Measurements from ENCODE around the gene RNF225. TPM values are rescaled to one million over a fixed set of nuclear protein-coding genes. Genes with fewer than 3 reads are reported as not detected.

The RNF225 gene
- total and polyA plus RNA-seq, 4 donors: not detected

- no peak for DNase-seq
- Histone ChIP-seq H3K4me3 (ENCODE audit: low read length in 2 of 2) (no peak overlapping the region), H3K36me3 (ENCODE audit: control insufficient read depth in 1 of 2, insufficient read depth in 2 of 2, low read length in 1 of 2) (peaks cover 3 to 16% of the 10 kb centered on the region in 2 donors), H3K4me1 (ENCODE audit: control insufficient read depth in 1 of 2, insufficient read depth in 2 of 2, low read length in 2 of 2) (no peaks in the 10 kb centered on the region), H3K27ac (ENCODE audit: low read depth in 1 of 2, low read length in 2 of 2) (no peak overlapping the region), H3K27me3 (ENCODE audit: control insufficient read depth in 1 of 2, insufficient read depth in 2 of 2, low read length in 1 of 2) (no peaks in the 10 kb centered on the region), H3K9me3 (ENCODE audit: control insufficient read depth, low read length) (no peaks in the 10 kb centered on the region)
- intact Hi-C loops (cut with DNase I): no loop called here
- no peak for ATAC-seq (ENCODE audit: low FRiP score)
- WGBS, 2 donors: 85 to 87% methylated on average over 4 of the region's 4 CpGs
Observed at GRCh38 chr19:58393725-58394033, 1.8 kb upstream of the RNF225 start.

DNA sequence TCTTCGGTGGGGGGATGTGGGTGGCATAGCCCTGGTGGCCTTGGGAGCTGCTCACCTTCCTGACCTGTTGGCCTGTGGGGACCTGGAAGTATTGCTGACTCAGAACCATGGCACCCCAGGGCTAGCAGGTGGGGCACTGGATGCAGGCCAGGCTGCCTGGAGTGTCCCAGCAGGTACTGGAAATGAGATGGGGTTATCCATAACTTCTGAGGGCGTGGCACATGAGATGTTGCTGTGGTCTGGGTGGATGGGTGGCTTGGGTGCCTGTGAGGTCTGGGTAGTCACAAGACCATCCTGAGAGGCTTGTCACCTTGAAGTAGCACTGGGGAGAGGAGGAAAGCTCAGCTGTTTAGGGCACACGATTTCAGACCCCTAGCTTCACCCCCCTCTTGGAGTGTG lies 636 bp upstream of the RNF225 start:
- no peak overlapping the region for H3K27ac ChIP-seq (ENCODE audit: low read depth in 1 of 2, low read length in 2 of 2)
- 68 to 72% methylated on average over 3 of the region's 3 CpGs for WGBS, 2 donors
- H3K9me3 ChIP-seq (ENCODE audit: control insufficient read depth, low read length): no peaks in the 10 kb centered on the region
- H3K4me1 ChIP-seq (ENCODE audit: control insufficient read depth in 1 of 2, insufficient read depth in 2 of 2, low read length in 2 of 2): no peaks in the 10 kb centered on the region
- no peak overlapping the region for H3K4me3 ChIP-seq (ENCODE audit: low read length in 2 of 2)
- no peaks in the 10 kb centered on the region for H3K27me3 ChIP-seq (ENCODE audit: control insufficient read depth in 1 of 2, insufficient read depth in 2 of 2, low read length in 1 of 2)
- H3K36me3 ChIP-seq (ENCODE audit: control insufficient read depth in 1 of 2, insufficient read depth in 2 of 2, low read length in 1 of 2): peaks cover 3 to 16% of the 10 kb centered on the region in 2 donors
- ATAC-seq (ENCODE audit: low FRiP score): no peak
- intact Hi-C loops (cut with DNase I): no loop called here
- DNase-seq: peak in 1 of 2 donors; percentile 30

GRCh38 chr19:58395979-58396627 lies 647 bp downstream of the RNF225 start:
- Histone ChIP-seq H3K27ac (ENCODE audit: low read depth in 1 of 2, low read length in 2 of 2) (no peak overlapping the region), H3K4me3 (ENCODE audit: low read length in 2 of 2) (no peak overlapping the region), H3K4me1 (ENCODE audit: control insufficient read depth in 1 of 2, insufficient read depth in 2 of 2, low read length in 2 of 2) (no peaks in the 10 kb centered on the region), H3K9me3 (ENCODE audit: control insufficient read depth, low read length) (no peaks in the 10 kb centered on the region), H3K27me3 (ENCODE audit: control insufficient read depth in 1 of 2, insufficient read depth in 2 of 2, low read length in 1 of 2) (no peaks in the 10 kb centered on the region), H3K36me3 (ENCODE audit: control insufficient read depth in 1 of 2, insufficient read depth in 2 of 2, low read length in 1 of 2) (peaks cover 3 to 16% of the 10 kb centered on the region in 2 donors)
- intact Hi-C loops (cut with DNase I): no loop called here
- DNase-seq (peak in 1 of 2 donors; percentile 44), ATAC-seq (ENCODE audit: low FRiP score) (no peak)
- 2% methylated on average over 51 to 75 of the region's 75 CpGs for WGBS, 2 donors

GRCh38 chr19:58396691-58397532 lies 1.5 kb downstream of the RNF225 start:
- 29 to 32% methylated on average over 52 to 58 of the region's 58 CpGs for WGBS, 2 donors
- Histone ChIP-seq H3K27me3 (ENCODE audit: control insufficient read depth in 1 of 2, insufficient read depth in 2 of 2, low read length in 1 of 2) (no peaks in the 10 kb centered on the region), H3K9me3 (ENCODE audit: control insufficient read depth, low read length) (no peaks in the 10 kb centered on the region), H3K36me3 (ENCODE audit: control insufficient read depth in 1 of 2, insufficient read depth in 2 of 2, low read length in 1 of 2) (peaks cover 3 to 16% of the 10 kb centered on the region in 2 donors), H3K4me1 (ENCODE audit: control insufficient read depth in 1 of 2, insufficient read depth in 2 of 2, low read length in 2 of 2) (no peaks in the 10 kb centered on the region), H3K27ac (ENCODE audit: low read depth in 1 of 2, low read length in 2 of 2) (no peak overlapping the region), H3K4me3 (ENCODE audit: low read length in 2 of 2) (no peak overlapping the region)
- ATAC-seq (ENCODE audit: low FRiP score): no peak
- peak in 1 of 2 donors; percentile 38 for DNase-seq
- intact Hi-C loops (cut with DNase I): no loop called here

- no peak for ATAC-seq (ENCODE audit: low FRiP score)
- peaks cover 3 to 16% of the 10 kb centered on the region in 2 donors for H3K36me3 ChIP-seq (ENCODE audit: control insufficient read depth in 1 of 2, insufficient read depth in 2 of 2, low read length in 1 of 2)
- H3K4me1 ChIP-seq (ENCODE audit: control insufficient read depth in 1 of 2, insufficient read depth in 2 of 2, low read length in 2 of 2): no peaks in the 10 kb centered on the region
- H3K4me3 ChIP-seq (ENCODE audit: low read length in 2 of 2): no peak overlapping the region
- 68% methylated on average over 7 of the region's 7 CpGs for WGBS, 2 donors
- no peak overlapping the region for H3K27ac ChIP-seq (ENCODE audit: low read depth in 1 of 2, low read length in 2 of 2)
- peak; percentile 40 to 69 for DNase-seq
- no peaks in the 10 kb centered on the region for H3K27me3 ChIP-seq (ENCODE audit: control insufficient read depth in 1 of 2, insufficient read depth in 2 of 2, low read length in 1 of 2)
- intact Hi-C loops (cut with DNase I): no loop called here
- H3K9me3 ChIP-seq (ENCODE audit: control insufficient read depth, low read length): no peaks in the 10 kb centered on the region
Observed at GRCh38 chr19:58397533-58398037, 2.1 kb downstream of the RNF225 start.

DNA sequence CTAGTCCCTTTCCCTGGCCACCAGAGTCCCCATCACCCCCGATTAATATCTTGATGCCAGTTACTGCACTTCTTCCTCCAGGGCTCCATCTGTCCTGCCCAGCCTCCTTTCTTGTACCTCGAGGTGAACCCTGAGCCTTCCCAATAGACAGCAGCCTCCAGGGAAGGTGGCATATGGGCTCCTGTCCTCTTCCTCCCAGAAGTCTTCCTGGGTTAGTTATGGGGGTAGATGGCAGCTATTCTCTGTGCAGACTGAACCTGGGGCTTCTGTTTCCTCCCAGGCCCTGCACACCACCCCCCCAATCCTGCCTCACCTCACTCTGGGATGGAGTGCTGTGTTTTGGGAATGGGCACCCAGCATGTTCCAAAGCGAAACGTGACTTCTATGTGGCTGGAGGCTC lies 2.6 kb downstream of the RNF225 start:
- ATAC-seq (ENCODE audit: low FRiP score): no peak
- 82% methylated on average over 4 of the region's 4 CpGs for WGBS, 2 donors
- Histone ChIP-seq H3K9me3 (ENCODE audit: control insufficient read depth, low read length) (no peaks in the 10 kb centered on the region), H3K4me1 (ENCODE audit: control insufficient read depth in 1 of 2, insufficient read depth in 2 of 2, low read length in 2 of 2) (no peaks in the 10 kb centered on the region), H3K4me3 (ENCODE audit: low read length in 2 of 2) (no peak overlapping the region), H3K27me3 (ENCODE audit: control insufficient read depth in 1 of 2, insufficient read depth in 2 of 2, low read length in 1 of 2) (no peaks in the 10 kb centered on the region), H3K27ac (ENCODE audit: low read depth in 1 of 2, low read length in 2 of 2) (no peak overlapping the region), H3K36me3 (ENCODE audit: control insufficient read depth in 1 of 2, insufficient read depth in 2 of 2, low read length in 1 of 2) (peaks cover 3 to 12% of the 10 kb centered on the region in 2 donors)
- intact Hi-C loops (cut with DNase I): no loop called here
- peak in 1 of 2 donors; percentile 13 for DNase-seq

GRCh38 chr19:58398545-58398944 lies 3.1 kb downstream of the RNF225 start:
- ATAC-seq (ENCODE audit: low FRiP score) (no peak), DNase-seq (peak in 1 of 2 donors; percentile 37)
- Histone ChIP-seq H3K4me3 (ENCODE audit: low read length in 2 of 2) (no peak overlapping the region), H3K27ac (ENCODE audit: low read depth in 1 of 2, low read length in 2 of 2) (no peak overlapping the region), H3K36me3 (ENCODE audit: control insufficient read depth in 1 of 2, insufficient read depth in 2 of 2, low read length in 1 of 2) (peaks cover 0 to 9% of the 10 kb centered on the region in 2 donors), H3K9me3 (ENCODE audit: control insufficient read depth, low read length) (no peaks in the 10 kb centered on the region), H3K4me1 (ENCODE audit: control insufficient read depth in 1 of 2, insufficient read depth in 2 of 2, low read length in 2 of 2) (no peaks in the 10 kb centered on the region), H3K27me3 (ENCODE audit: control insufficient read depth in 1 of 2, insufficient read depth in 2 of 2, low read length in 1 of 2) (no peaks in the 10 kb centered on the region)
- WGBS, 2 donors: 90 to 91% methylated on average over 6 of the region's 6 CpGs
- intact Hi-C loops (cut with DNase I): no loop called here

DNA sequence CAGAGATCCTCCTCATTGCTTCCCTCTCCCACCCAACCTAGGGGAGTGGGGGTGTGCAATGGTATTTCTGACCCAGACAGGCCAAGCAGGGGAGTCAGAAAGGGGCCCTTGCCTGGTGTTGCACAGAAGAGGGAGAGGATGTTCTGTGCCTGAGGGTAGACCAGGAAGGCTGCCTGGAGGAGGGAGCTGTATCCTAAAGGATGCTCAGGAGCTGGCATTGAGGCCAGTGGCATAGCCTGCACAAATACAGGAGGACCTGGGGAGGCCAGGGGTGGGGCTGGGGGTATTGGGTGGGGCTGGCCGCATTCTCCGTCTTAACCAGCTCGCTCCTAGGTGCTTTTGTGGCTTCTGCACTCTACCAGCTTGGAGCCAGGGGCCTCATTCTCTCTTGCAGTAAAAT lies 4.4 kb downstream of the RNF225 start:
- Histone ChIP-seq H3K36me3 (ENCODE audit: control insufficient read depth in 1 of 2, insufficient read depth in 2 of 2, low read length in 1 of 2) (no peaks in the 10 kb centered on the region), H3K4me3 (ENCODE audit: low read length in 2 of 2) (no peak overlapping the region), H3K9me3 (ENCODE audit: control insufficient read depth, low read length) (no peaks in the 10 kb centered on the region), H3K27ac (ENCODE audit: low read depth in 1 of 2, low read length in 2 of 2) (no peak overlapping the region), H3K4me1 (ENCODE audit: control insufficient read depth in 1 of 2, insufficient read depth in 2 of 2, low read length in 2 of 2) (no peaks in the 10 kb centered on the region), H3K27me3 (ENCODE audit: control insufficient read depth in 1 of 2, insufficient read depth in 2 of 2, low read length in 1 of 2) (no peaks in the 10 kb centered on the region)
- 94 to 98% methylated on average over 3 of the region's 3 CpGs for WGBS, 2 donors
- ATAC-seq (ENCODE audit: low FRiP score) (no peak), DNase-seq (peak in 1 of 2 donors; percentile 39)
- intact Hi-C loops (cut with DNase I): loop anchor here in 1 of 2 donors (5.0 kb wide), 1 partner anchor 42 kb away; the partner anchor contains the start of gene ZNF132
